ENCODE results near the gene CCDC12.

- TF ChIP-seq CTCF (IDR thresholded peaks at IDR 0.05): no peak
- TF ChIP-seq EZH2 (IDR thresholded peaks at IDR 0.05; ENCODE audit: borderline replicate concordance, insufficient read depth, low read depth, low read length, poor library complexity, severe bottlenecking): no peak
Observed at GRCh38 chr3:46934498-46935167, 41.9 kb downstream of the CCDC12 start.

Data from B cell (primary cell).